Hepatocyte (in vitro differentiated cells): Measurements from ENCODE around the gene SLC8A1. TPM values are rescaled to one million over a fixed set of nuclear protein-coding genes. Genes with fewer than 3 reads are reported as not detected.

Experiments used
- DNase-seq: peaks from one replicate; pipeline ENCODE4 v3.0.0-alpha.2; 2016; ENCODE audit warnings: low spot score
- H2AFZ ChIP-seq: fragments of 200-600 bp; sonication (generic); 2 replicates; pipeline ENCODE4 v1.6.0; 2016; ENCODE audit warnings: antibody characterized with exemption, mild to moderate bottlenecking
- H3K27ac ChIP-seq: fragments of 200-600 bp; sonication (generic); 2 replicates; pipeline ENCODE4 v1.5.1; 2016; ENCODE audit warnings: mild to moderate bottlenecking
- H3K27me3 ChIP-seq: fragments of 200-600 bp; sonication (generic); 2 replicates; pipeline ENCODE4 v1.6.1; 2016
- H3K36me3 ChIP-seq: fragments of 200-600 bp; sonication (generic); replicated peaks from 2 replicates; pipeline ENCODE4 v1.5.1; 2016; ENCODE audit warnings: low read depth; ENCODE audit not compliant: insufficient read depth
- H3K4me1 ChIP-seq: fragments of 200-600 bp; sonication (generic); 2 replicates; pipeline ENCODE4 v1.5.1; 2016; ENCODE audit warnings: mild to moderate bottlenecking, moderate library complexity; ENCODE audit not compliant: insufficient read depth
- H3K4me2 ChIP-seq: fragments of 200-600 bp; sonication (generic); 2 replicates; pipeline ENCODE4 v1.6.0; 2016
- H3K4me3 ChIP-seq: fragments of 200-600 bp; sonication (generic); 2 replicates; pipeline ENCODE4 v1.5.1; 2016; ENCODE audit warnings: mild to moderate bottlenecking
- H3K79me2 ChIP-seq: fragments of 200-600 bp; sonication (generic); 2 replicates; pipeline ENCODE4 v1.6.0; 2017; ENCODE audit warnings: mild to moderate bottlenecking
- H3K9me2 ChIP-seq: fragments of 200-600 bp; sonication (generic); replicated peaks from 2 replicates; pipeline ENCODE4 v1.6.0; 2017; ENCODE audit warnings: mild to moderate bottlenecking; ENCODE audit not compliant: insufficient read depth
- H3K9me3 ChIP-seq: fragments of 200-600 bp; sonication (generic); 2 replicates; pipeline ENCODE4 v1.5.1; 2016; ENCODE audit warnings: low read depth, mild to moderate bottlenecking
- H4K20me1 ChIP-seq: fragments of 200-600 bp; sonication (generic); 2 replicates; pipeline ENCODE4 v1.6.0; 2016; ENCODE audit warnings: mild to moderate bottlenecking; ENCODE audit not compliant: insufficient read depth, poor library complexity, severe bottlenecking
- EZH2 ChIP-seq: fragments of 200-600 bp; sonication (generic); IDR thresholded peaks from 2 replicates; pipeline ENCODE4 v1.6.1; 2016; ENCODE audit warnings: antibody characterized with exemption, mild to moderate bottlenecking, borderline replicate concordance
- EZH2phosphoT487 ChIP-seq: fragments of 200-600 bp; sonication (generic); IDR thresholded peaks from one replicate; pipeline ENCODE4 v1.6.1; 2018; ENCODE audit warnings: antibody characterized with exemption, mild to moderate bottlenecking, low read depth, moderate library complexity; ENCODE audit not compliant: unreplicated experiment, severe bottlenecking
- WGBS: methylation state at CpG from one replicate; pipeline ENCODE4 v1.1.6; 2016; ENCODE audit warnings: low lambda C conversion rate; ENCODE audit errors: missing lambda C conversion rate; 5-methylcytosine and 5-hydroxymethylcytosine counted together
- polyA plus RNA-seq: library from polyadenylated mRNA; unstranded; fragments of >200 nt; fragmentation: Nextera tagmentation; extraction: Ambion mirVana; gene quantifications from 2 replicates; pipeline ENCODE4 v1.2.1, GENCODE V29; 2016
- total RNA-seq: library from RNA; depleted of rRNA; stranded (reverse); fragments of >200 nt; gene quantifications from 2 replicates; pipeline ENCODE4 v1.2.3, GENCODE V29; 2014
- TF ChIP-seq, protein P1 (sequence below): fragments of 200-600 bp; sonication (generic); IDR thresholded peaks from 2 replicates; pipeline ENCODE4 v1.5.1; 2016; ENCODE audit warnings: antibody characterized with exemption, mild to moderate bottlenecking; ENCODE audit not compliant: poor library complexity

The SLC8A1 gene
- total and polyA plus RNA-seq, 2 experiments from 2014 or later, result 2.2 to 8.9 TPM

DNA sequence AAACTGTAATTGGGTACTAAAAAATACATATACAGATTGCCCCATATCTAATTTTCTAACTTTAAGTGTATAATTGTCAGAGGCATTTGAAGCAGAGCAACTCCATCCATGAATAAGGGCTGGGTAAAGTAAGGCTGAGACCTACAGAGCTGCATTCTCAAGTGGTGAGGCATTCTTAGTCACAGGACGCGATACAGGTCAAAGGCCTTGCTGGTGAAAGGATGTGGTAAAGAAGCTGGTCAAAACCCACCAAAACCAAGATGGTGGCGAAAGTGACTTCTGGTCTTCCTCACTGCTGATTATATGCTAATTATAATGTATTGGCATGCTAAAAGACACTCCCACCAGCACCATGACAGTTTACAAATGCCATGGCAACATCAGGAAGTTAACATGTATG, 50.0 kb downstream of the SLC8A1 start:
- Histone ChIP-seq H3K27me3 (no peaks in the 10 kb centered on the region), H3K4me2 (no peak overlapping the region), H3K4me1 (no peaks in the 10 kb centered on the region), H3K4me3 (no peak overlapping the region), H3K9me2 (no peaks in the 10 kb centered on the region), H3K36me3 (no peaks in the 10 kb centered on the region), H4K20me1 (no peaks in the 10 kb centered on the region), H3K9me3 (no peaks in the 10 kb centered on the region), H3K79me2 (no peaks in the 10 kb centered on the region), H3K27ac (no peak overlapping the region), H2AFZ (no peak overlapping the region)
- WGBS, result 88% methylated on average over 3 of the region's 3 CpGs
- DNase-seq, result no peak
- TF ChIP-seq, protein P1, sequence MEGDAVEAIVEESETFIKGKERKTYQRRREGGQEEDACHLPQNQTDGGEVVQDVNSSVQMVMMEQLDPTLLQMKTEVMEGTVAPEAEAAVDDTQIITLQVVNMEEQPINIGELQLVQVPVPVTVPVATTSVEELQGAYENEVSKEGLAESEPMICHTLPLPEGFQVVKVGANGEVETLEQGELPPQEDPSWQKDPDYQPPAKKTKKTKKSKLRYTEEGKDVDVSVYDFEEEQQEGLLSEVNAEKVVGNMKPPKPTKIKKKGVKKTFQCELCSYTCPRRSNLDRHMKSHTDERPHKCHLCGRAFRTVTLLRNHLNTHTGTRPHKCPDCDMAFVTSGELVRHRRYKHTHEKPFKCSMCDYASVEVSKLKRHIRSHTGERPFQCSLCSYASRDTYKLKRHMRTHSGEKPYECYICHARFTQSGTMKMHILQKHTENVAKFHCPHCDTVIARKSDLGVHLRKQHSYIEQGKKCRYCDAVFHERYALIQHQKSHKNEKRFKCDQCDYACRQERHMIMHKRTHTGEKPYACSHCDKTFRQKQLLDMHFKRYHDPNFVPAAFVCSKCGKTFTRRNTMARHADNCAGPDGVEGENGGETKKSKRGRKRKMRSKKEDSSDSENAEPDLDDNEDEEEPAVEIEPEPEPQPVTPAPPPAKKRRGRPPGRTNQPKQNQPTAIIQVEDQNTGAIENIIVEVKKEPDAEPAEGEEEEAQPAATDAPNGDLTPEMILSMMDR, result no peak
- TF ChIP-seq EZH2phosphoT487 (no peak), EZH2 (no peak)

GRCh38 chr2:40400336-40400953, 51.4 kb downstream of the SLC8A1 start:
- no peaks in the 10 kb centered on the region for H3K9me2 ChIP-seq
- H3K4me2 ChIP-seq, result no peak overlapping the region
- H3K27ac ChIP-seq, result no peak overlapping the region
- no peaks in the 10 kb centered on the region for H3K4me1 ChIP-seq
- TF ChIP-seq EZH2, result no peak
- TF ChIP-seq, protein P1, result no peak
- no peak for TF ChIP-seq EZH2phosphoT487
- H4K20me1 ChIP-seq, result no peaks in the 10 kb centered on the region
- DNase-seq, result no peak
- no peak overlapping the region for H3K4me3 ChIP-seq
- H2AFZ ChIP-seq, result no peak overlapping the region
- no peaks in the 10 kb centered on the region for H3K9me3 ChIP-seq
- no peaks in the 10 kb centered on the region for H3K36me3 ChIP-seq
- 82% methylated on average over 3 of the region's 3 CpGs for WGBS
- H3K27me3 ChIP-seq, result no peaks in the 10 kb centered on the region
- no peaks in the 10 kb centered on the region for H3K79me2 ChIP-seq

DNA sequence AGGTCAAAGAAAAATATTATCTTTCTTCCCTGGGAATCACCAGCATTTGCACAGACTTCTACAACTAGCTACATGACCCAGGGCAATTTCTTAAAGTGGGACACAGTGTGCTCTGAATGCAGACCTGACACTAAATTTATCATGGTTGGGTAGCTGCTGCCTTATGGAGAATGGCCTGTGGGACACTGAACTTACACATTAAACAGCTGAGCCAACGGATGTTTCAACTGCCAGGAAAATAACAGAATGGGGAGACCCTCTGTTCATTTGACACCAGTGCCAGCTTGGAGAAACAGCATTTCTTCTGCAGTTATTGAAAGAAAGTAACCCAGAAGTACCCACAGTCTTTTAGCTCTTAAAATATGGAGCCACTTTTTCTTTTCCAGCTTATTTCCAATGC, 54.1 kb downstream of the SLC8A1 start:
- H3K27me3 ChIP-seq, result no peaks in the 10 kb centered on the region
- no peaks in the 10 kb centered on the region for H3K9me3 ChIP-seq
- TF ChIP-seq, protein P1, result no peak
- TF ChIP-seq EZH2, result no peak
- TF ChIP-seq EZH2phosphoT487, result no peak
- H3K4me2 ChIP-seq, result no peak overlapping the region
- no peak overlapping the region for H3K27ac ChIP-seq
- no peaks in the 10 kb centered on the region for H3K4me1 ChIP-seq
- no peaks in the 10 kb centered on the region for H3K79me2 ChIP-seq
- H3K4me3 ChIP-seq, result no peak overlapping the region
- H4K20me1 ChIP-seq, result no peaks in the 10 kb centered on the region
- H3K36me3 ChIP-seq, result no peaks in the 10 kb centered on the region
- H3K9me2 ChIP-seq, result no peaks in the 10 kb centered on the region
- no peak for DNase-seq
- no peak overlapping the region for H2AFZ ChIP-seq
- WGBS, result 80% methylated on average over 1 of the region's 1 CpG

GRCh38 chr2:40396124-40396523, 55.8 kb downstream of the SLC8A1 start:
- H3K79me2 ChIP-seq, result no peaks in the 10 kb centered on the region
- H3K36me3 ChIP-seq, result no peaks in the 10 kb centered on the region
- H3K27ac ChIP-seq, result no peak overlapping the region
- H4K20me1 ChIP-seq, result no peaks in the 10 kb centered on the region
- no peaks in the 10 kb centered on the region for H3K4me1 ChIP-seq
- no peak overlapping the region for H3K4me3 ChIP-seq
- TF ChIP-seq EZH2phosphoT487 (no peak), EZH2 (no peak)
- TF ChIP-seq, protein P1, result no peak
- 82% methylated on average over 2 of the region's 2 CpGs for WGBS
- no peaks in the 10 kb centered on the region for H3K9me2 ChIP-seq
- H2AFZ ChIP-seq, result no peak overlapping the region
- no peaks in the 10 kb centered on the region for H3K27me3 ChIP-seq
- DNase-seq, result no peak
- H3K4me2 ChIP-seq, result no peak overlapping the region
- H3K9me3 ChIP-seq, result no peaks in the 10 kb centered on the region
